ENCODE data around the gene PARP14. TPM values are rescaled to one million over a fixed set of nuclear protein-coding genes. Genes with fewer than 3 reads are reported as not detected.

PARP14 gene
- polyA plus RNA-seq, 1 experiment = 13.2 TPM

DNA sequence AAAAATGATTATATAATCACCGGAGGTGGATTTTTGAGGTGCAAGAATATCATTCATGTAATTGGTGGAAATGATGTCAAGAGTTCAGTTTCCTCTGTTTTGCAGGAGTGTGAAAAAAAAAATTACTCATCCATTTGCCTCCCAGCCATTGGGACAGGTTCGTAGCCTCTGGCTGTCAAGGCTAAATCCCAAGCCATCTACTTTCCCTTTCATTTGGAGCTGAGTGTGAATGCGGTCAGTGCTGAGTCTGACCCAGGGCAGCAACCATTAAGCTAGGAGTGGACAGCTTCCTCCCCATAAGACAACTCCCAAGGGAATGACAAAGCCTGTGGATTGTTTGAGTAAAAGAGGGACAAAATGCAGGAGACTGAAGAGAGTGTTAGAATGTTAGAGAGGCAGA lies 33.6 kb downstream of the PARP14 start:
- DNase-seq (ENCODE audit: low read depth) = no peak
- TF ChIP-seq CTCF (IDR thresholded peaks at IDR 0.05; ENCODE audit: insufficient read depth, low read depth, low read length) = no peak
- ChIA-PET CTCF (no interaction called here), POLR2A (no interaction called here)
- H3K36me3 ChIP-seq (ENCODE audit: control insufficient read depth, insufficient read depth, low read length) = peaks cover 11% of the 10 kb centered on the region
- no peaks in the 10 kb centered on the region for H3K27me3 ChIP-seq (ENCODE audit: control insufficient read depth, insufficient read depth, low read length)
- H3K4me3 ChIP-seq (ENCODE audit: low read depth, low read length) = no peak overlapping the region

GRCh38 chr3:122716667-122717066 lies 36.0 kb downstream of the PARP14 start:
- POLR2A ChIA-PET = no interaction called here
- no peak overlapping the region for H3K4me3 ChIP-seq (ENCODE audit: low read depth, low read length)
- peaks cover 12% of the 10 kb centered on the region for H3K36me3 ChIP-seq (ENCODE audit: control insufficient read depth, insufficient read depth, low read length)
- TF ChIP-seq CTCF (IDR thresholded peaks at IDR 0.05; ENCODE audit: insufficient read depth, low read depth, low read length) = no peak
- CTCF ChIA-PET = interaction anchor here (1.2 kb wide), 1 partner anchor 13 kb away, joined by 4 read pairs; no protein-coding TSS in a partner anchor
- no peak for DNase-seq (ENCODE audit: low read depth)
- H3K27me3 ChIP-seq (ENCODE audit: control insufficient read depth, insufficient read depth, low read length) = no peaks in the 10 kb centered on the region

- ChIA-PET POLR2A (no interaction called here), CTCF (no interaction called here)
- TF ChIP-seq CTCF (IDR thresholded peaks at IDR 0.05; ENCODE audit: insufficient read depth, low read depth, low read length) = no peak
- H3K36me3 ChIP-seq (ENCODE audit: control insufficient read depth, insufficient read depth, low read length) = peaks cover 9% of the 10 kb centered on the region
- H3K4me3 ChIP-seq (ENCODE audit: low read depth, low read length) = no peak overlapping the region
- no peaks in the 10 kb centered on the region for H3K27me3 ChIP-seq (ENCODE audit: control insufficient read depth, insufficient read depth, low read length)
- DNase-seq (ENCODE audit: low read depth) = no peak
Measured at GRCh38 chr3:122719273-122719921, 38.8 kb downstream of the PARP14 start.

DNA sequence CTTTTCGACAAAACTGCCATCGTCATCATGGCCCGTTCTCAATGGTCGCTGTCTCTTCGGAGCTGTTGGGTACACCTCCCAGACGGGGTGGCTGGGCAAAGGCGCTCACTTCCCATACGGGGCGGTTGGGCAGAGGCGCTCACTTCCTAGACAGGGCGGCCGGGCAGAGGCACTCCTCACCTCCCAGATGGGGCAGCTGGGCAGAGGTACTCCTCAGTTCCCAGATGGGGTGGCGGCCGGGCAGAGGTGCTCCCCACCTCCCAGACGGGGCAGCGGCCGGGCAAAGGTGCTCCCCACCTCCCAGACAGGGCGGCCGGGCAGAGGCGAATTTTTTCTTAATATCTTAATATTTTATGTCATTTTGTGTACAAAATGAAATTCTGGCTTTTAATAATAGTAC lies 44.5 kb downstream of the PARP14 start:
- DNase-seq (ENCODE audit: low read depth) = no peak
- Histone ChIP-seq H3K4me3 (ENCODE audit: low read depth, low read length) (no peak overlapping the region), H3K36me3 (ENCODE audit: control insufficient read depth, insufficient read depth, low read length) (no peaks in the 10 kb centered on the region; the same call in 1 of the 2 replicates), H3K27me3 (ENCODE audit: control insufficient read depth, insufficient read depth, low read length) (no peaks in the 10 kb centered on the region)
- POLR2A ChIA-PET = no interaction called here
- TF ChIP-seq CTCF (IDR thresholded peaks at IDR 0.05; ENCODE audit: insufficient read depth, low read depth, low read length) = no peak
- CTCF ChIA-PET = no interaction called here

DNA sequence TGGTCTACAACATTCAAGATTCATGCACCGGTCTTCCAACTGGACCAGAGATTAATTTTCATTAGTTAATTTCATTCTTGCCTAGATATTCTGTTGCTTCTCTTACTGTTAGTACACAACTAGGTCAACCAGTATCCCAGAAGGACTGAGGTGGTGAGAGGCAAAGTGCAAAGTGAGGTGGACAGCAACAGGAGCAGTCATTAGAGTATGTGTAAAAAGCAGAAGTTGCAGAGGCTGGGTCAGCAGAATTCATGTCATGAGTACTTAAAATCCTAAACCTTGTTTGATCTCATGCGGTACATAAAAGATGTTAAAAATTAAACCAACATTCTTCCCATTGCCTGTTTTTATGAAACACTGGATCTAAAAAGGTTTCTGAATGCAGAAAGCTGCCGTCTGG lies 46.7 kb downstream of the PARP14 start:
- ChIA-PET CTCF (no interaction called here), POLR2A (no interaction called here)
- H3K36me3 ChIP-seq (ENCODE audit: control insufficient read depth, insufficient read depth, low read length) = no peaks in the 10 kb centered on the region
- H3K27me3 ChIP-seq (ENCODE audit: control insufficient read depth, insufficient read depth, low read length) = no peaks in the 10 kb centered on the region
- no peak for TF ChIP-seq CTCF (IDR thresholded peaks at IDR 0.05; ENCODE audit: insufficient read depth, low read depth, low read length)
- DNase-seq (ENCODE audit: low read depth) = no peak
- H3K4me3 ChIP-seq (ENCODE audit: low read depth, low read length) = no peak overlapping the region

All from BJ (cell line).